Measurements from ENCODE around the gene SLC1A1. TPM values are rescaled to one million over a fixed set of nuclear protein-coding genes. Genes with fewer than 3 reads are reported as not detected.
A peak's percentile ranks its signal among the peaks of the same experiment; 100 is the strongest.
"Not testable (repeated sequence)": the region's sequence is repeated elsewhere in the genome, so short reads cannot be mapped to it uniquely, and the experiment has no call there.

Gene SLC1A1
- total RNA-seq, 1 donor from 2014 or later = 4.2 TPM

GRCh38 chr9:4576448-4576847, 86.2 kb downstream of the SLC1A1 start:
- no peak for DNase-seq (ENCODE audit: low read depth in 2 of 2)

- no peak for DNase-seq (ENCODE audit: low read depth in 2 of 2)
Measured at GRCh38 chr9:4579001-4579400, 88.7 kb downstream of the SLC1A1 start.

GRCh38 chr9:4581035-4581760, 90.9 kb downstream of the SLC1A1 start:
- DNase-seq (ENCODE audit: low read depth in 2 of 2) = no peak

GRCh38 chr9:4581861-4582565, 91.7 kb downstream of the SLC1A1 start:
- no peak for DNase-seq (ENCODE audit: low read depth in 2 of 2)

- no peak for DNase-seq (ENCODE audit: low read depth in 2 of 2)
Measured at GRCh38 chr9:4583001-4583400, 92.7 kb downstream of the SLC1A1 start.

- DNase-seq (ENCODE audit: low read depth in 2 of 2) = no peak
Measured at GRCh38 chr9:4584636-4585035, 94.4 kb downstream of the SLC1A1 start.

- DNase-seq (ENCODE audit: low read depth in 2 of 2) = no peak
Measured at GRCh38 chr9:4585135-4585534, 94.9 kb downstream of the SLC1A1 start.

- peak in 1 of 2 donors; percentile 18 for DNase-seq (ENCODE audit: low read depth in 2 of 2)
Measured at GRCh38 chr9:4588721-4589120, 98.5 kb downstream of the SLC1A1 start.

- peak in 1 of 2 donors; percentile 20 for DNase-seq (ENCODE audit: low read depth in 2 of 2)
Measured at GRCh38 chr9:4590430-4591122, 100.3 kb downstream of the SLC1A1 start.

GRCh38 chr9:4591123-4591500, 100.8 kb downstream of the SLC1A1 start:
- peak; percentile 30 to 72 for DNase-seq (ENCODE audit: low read depth in 2 of 2)

- no peak for DNase-seq (ENCODE audit: low read depth in 2 of 2)
Measured at GRCh38 chr9:4592295-4592694, 102.0 kb downstream of the SLC1A1 start.

- DNase-seq (ENCODE audit: low read depth in 2 of 2) = peak in 1 of 2 donors; percentile 83
Measured at GRCh38 chr9:4592886-4593285, 102.6 kb downstream of the SLC1A1 start.

GRCh38 chr9:4594545-4594944, 104.3 kb downstream of the SLC1A1 start:
- DNase-seq (ENCODE audit: low read depth in 2 of 2) = peak in 1 of 2 donors; percentile 42

GRCh38 chr9:4594994-4595393, 104.7 kb downstream of the SLC1A1 start:
- no peak for DNase-seq (ENCODE audit: low read depth in 2 of 2)

GRCh38 chr9:4596165-4596922, 106.1 kb downstream of the SLC1A1 start:
- peak; percentile 85 to 91 for DNase-seq (ENCODE audit: low read depth in 2 of 2)

GRCh38 chr9:4600368-4600767, 110.1 kb downstream of the SLC1A1 start:
- no peak for DNase-seq (ENCODE audit: low read depth in 2 of 2)

- DNase-seq (ENCODE audit: low read depth in 2 of 2) = no peak
Measured at GRCh38 chr9:4603830-4604229, 113.6 kb downstream of the SLC1A1 start.

- peak; percentile 65 to 75 for DNase-seq (ENCODE audit: low read depth in 2 of 2)
Measured at GRCh38 chr9:4604678-4605095, 114.4 kb downstream of the SLC1A1 start.

- DNase-seq (ENCODE audit: low read depth in 2 of 2) = not testable (repeated sequence)
Measured at GRCh38 chr9:4606033-4606432, 115.8 kb downstream of the SLC1A1 start.

- no peak for DNase-seq (ENCODE audit: low read depth in 2 of 2)
Measured at GRCh38 chr9:4614627-4615026, 124.4 kb downstream of the SLC1A1 start.

GRCh38 chr9:4615251-4615650, 125.0 kb downstream of the SLC1A1 start:
- no peak for DNase-seq (ENCODE audit: low read depth in 2 of 2)

- no peak for DNase-seq (ENCODE audit: low read depth in 2 of 2)
Measured at GRCh38 chr9:4615778-4616177, 125.5 kb downstream of the SLC1A1 start.
